Measurements from ENCODE around the gene RNLS.

Gene RNLS

GRCh38 chr10:88418871-88419270, 164.2 kb downstream of the RNLS start:
- Mint-ChIP-seq H3K36me3 (ENCODE audit: low read depth) (no peaks in the 10 kb centered on the region), H3K4me3 (no peak overlapping the region), H3K27me3 (ENCODE audit: low read depth, poor library complexity) (peaks cover under 1% of the 10 kb centered on the region), H3K4me1 (peaks cover 6% of the 10 kb centered on the region), H3K27ac (no peak overlapping the region), H3K9me3 (no peaks in the 10 kb centered on the region)
- no peak for DNase-seq
- TF ChIP-seq CTCF (IDR thresholded peaks at IDR 0.05): no peak

- H3K27ac Mint-ChIP-seq: no peak overlapping the region
- H3K9me3 Mint-ChIP-seq: no peaks in the 10 kb centered on the region
- peaks cover 6% of the 10 kb centered on the region for H3K4me1 Mint-ChIP-seq
- no peak for TF ChIP-seq CTCF (IDR thresholded peaks at IDR 0.05)
- no peaks in the 10 kb centered on the region for H3K27me3 Mint-ChIP-seq (ENCODE audit: low read depth, poor library complexity)
- H3K4me3 Mint-ChIP-seq: no peak overlapping the region
- H3K36me3 Mint-ChIP-seq (ENCODE audit: low read depth): no peaks in the 10 kb centered on the region
- DNase-seq: no peak
Observed at GRCh38 chr10:88417387-88418030, 165.6 kb downstream of the RNLS start.

GRCh38 chr10:88416801-88417200, 166.3 kb downstream of the RNLS start:
- Mint-ChIP-seq H3K4me1 (peaks cover 6% of the 10 kb centered on the region), H3K9me3 (no peaks in the 10 kb centered on the region), H3K27me3 (ENCODE audit: low read depth, poor library complexity) (no peaks in the 10 kb centered on the region), H3K27ac (no peak overlapping the region), H3K36me3 (ENCODE audit: low read depth) (no peaks in the 10 kb centered on the region), H3K4me3 (no peak overlapping the region)
- no peak for DNase-seq
- no peak for TF ChIP-seq CTCF (IDR thresholded peaks at IDR 0.05)

GRCh38 chr10:88415533-88416130, 167.5 kb downstream of the RNLS start:
- no peak overlapping the region for H3K27ac Mint-ChIP-seq
- no peak for TF ChIP-seq CTCF (IDR thresholded peaks at IDR 0.05)
- H3K4me3 Mint-ChIP-seq: no peak overlapping the region
- no peaks in the 10 kb centered on the region for H3K9me3 Mint-ChIP-seq
- no peaks in the 10 kb centered on the region for H3K27me3 Mint-ChIP-seq (ENCODE audit: low read depth, poor library complexity)
- H3K4me1 Mint-ChIP-seq: peaks cover 6% of the 10 kb centered on the region
- DNase-seq: no peak
- no peaks in the 10 kb centered on the region for H3K36me3 Mint-ChIP-seq (ENCODE audit: low read depth)

GRCh38 chr10:88413412-88413811, 169.7 kb downstream of the RNLS start:
- no peak for DNase-seq

More at GRCh38 chr10:88413412-88413811, 169.7 kb downstream of the RNLS start:
- H3K27me3 Mint-ChIP-seq (ENCODE audit: low read depth, poor library complexity): no peaks in the 10 kb centered on the region
- peaks cover 6% of the 10 kb centered on the region for H3K4me1 Mint-ChIP-seq
- H3K36me3 Mint-ChIP-seq (ENCODE audit: low read depth): no peaks in the 10 kb centered on the region
- TF ChIP-seq CTCF (IDR thresholded peaks at IDR 0.05): no peak
- no peak overlapping the region for H3K4me3 Mint-ChIP-seq
- H3K9me3 Mint-ChIP-seq: no peaks in the 10 kb centered on the region
- no peak overlapping the region for H3K27ac Mint-ChIP-seq

All from nephron progenitor cell (in vitro differentiated cells).